Stimulated activated CD4-positive, alpha-beta T cell treated with anti-CD3 and anti-CD28 coated beads, Interleukin-2, amount 100 ng/mL, for 4 hours (primary cell): ENCODE measurements around the gene CRYBG1.

Experiments
- DNase-seq: peaks from one replicate; pipeline ENCODE4 v3.0.0-alpha.2; 2020; ENCODE audit warnings: low read depth

The CRYBG1 gene

GRCh38 chr6:106462923-106463557 is 102.5 kb downstream of the CRYBG1 start:
- no peak for DNase-seq

GRCh38 chr6:106466211-106466610 is 105.7 kb downstream of the CRYBG1 start:
- no peak for DNase-seq

- DNase-seq, result no peak
These were observed 108.4 kb downstream of the CRYBG1 start for GRCh38 chr6:106468935-106469334.

GRCh38 chr6:106469882-106470281 is 109.4 kb downstream of the CRYBG1 start:
- no peak for DNase-seq

GRCh38 chr6:106470316-106470715 is 109.8 kb downstream of the CRYBG1 start:
- DNase-seq, result no peak

GRCh38 chr6:106470811-106471210 is 110.3 kb downstream of the CRYBG1 start:
- DNase-seq, result no peak

- no peak for DNase-seq
These were observed 113.3 kb downstream of the CRYBG1 start for GRCh38 chr6:106473812-106474211.

- no peak for DNase-seq
These were observed 113.9 kb downstream of the CRYBG1 start for GRCh38 chr6:106474466-106474865.

GRCh38 chr6:106475284-106475683 is 114.8 kb downstream of the CRYBG1 start:
- DNase-seq, result no peak

- DNase-seq, result no peak
These were observed 116.0 kb downstream of the CRYBG1 start for GRCh38 chr6:106476331-106477105.

GRCh38 chr6:106477146-106477545 is 116.6 kb downstream of the CRYBG1 start:
- DNase-seq, result no peak

GRCh38 chr6:106477790-106478189 is 117.3 kb downstream of the CRYBG1 start:
- DNase-seq, result no peak

- DNase-seq, result no peak
These were observed 125.7 kb downstream of the CRYBG1 start for GRCh38 chr6:106486236-106486635.

- no peak for DNase-seq
These were observed 128.2 kb downstream of the CRYBG1 start for GRCh38 chr6:106488494-106489370.

- DNase-seq, result no peak
These were observed 129.5 kb downstream of the CRYBG1 start for GRCh38 chr6:106490030-106490429.

GRCh38 chr6:106490436-106490835 is 129.9 kb downstream of the CRYBG1 start:
- no peak for DNase-seq

- no peak for DNase-seq
These were observed 130.5 kb downstream of the CRYBG1 start for GRCh38 chr6:106490974-106491373.

- DNase-seq, result no peak
These were observed 134.5 kb downstream of the CRYBG1 start for GRCh38 chr6:106495014-106495413.

GRCh38 chr6:106496823-106497222 is 136.3 kb downstream of the CRYBG1 start:
- DNase-seq, result no peak

GRCh38 chr6:106501960-106502371 is 141.4 kb downstream of the CRYBG1 start:
- no peak for DNase-seq

GRCh38 chr6:106502559-106502958 is 142.0 kb downstream of the CRYBG1 start:
- DNase-seq, result no peak

GRCh38 chr6:106508277-106508676 is 147.8 kb downstream of the CRYBG1 start:
- no peak for DNase-seq

GRCh38 chr6:106508834-106509233 is 148.3 kb downstream of the CRYBG1 start:
- DNase-seq, result no peak
